ENCODE data around the gene FBRSL1. TPM values are rescaled to one million over a fixed set of nuclear protein-coding genes. Genes with fewer than 3 reads are reported as not detected.

FBRSL1 gene
- total RNA-seq, 1 donor from 2014 or later: 3.6 TPM

- no peak for DNase-seq (ENCODE audit: low read depth in 2 of 2)
Measured at GRCh38 chr12:132556216-132556615, 66.3 kb downstream of the FBRSL1 start.

GRCh38 chr12:132556801-132557200 is 66.8 kb downstream of the FBRSL1 start:
- no peak for DNase-seq (ENCODE audit: low read depth in 2 of 2)

- DNase-seq (ENCODE audit: low read depth in 2 of 2): no peak
Measured at GRCh38 chr12:132557291-132558015, 67.5 kb downstream of the FBRSL1 start.

GRCh38 chr12:132558042-132558856 is 68.3 kb downstream of the FBRSL1 start:
- DNase-seq (ENCODE audit: low read depth in 2 of 2): no peak

- no peak for DNase-seq (ENCODE audit: low read depth in 2 of 2)
Measured at GRCh38 chr12:132558861-132559623, 69.1 kb downstream of the FBRSL1 start.

GRCh38 chr12:132559652-132560363 is 69.9 kb downstream of the FBRSL1 start:
- DNase-seq (ENCODE audit: low read depth in 2 of 2): peak; percentile 68 to 71

GRCh38 chr12:132560364-132560613 is 70.3 kb downstream of the FBRSL1 start:
- DNase-seq (ENCODE audit: low read depth in 2 of 2): no peak

- DNase-seq (ENCODE audit: low read depth in 2 of 2): peak; percentile 69 to 83
Measured at GRCh38 chr12:132560614-132561426, 70.9 kb downstream of the FBRSL1 start.

Other genes with a start within 250 kb of the FBRSL1 start
- under 0.01 and 0.22 TPM in 2 replicates for gene GALNT9, start 160.6 kb upstream of the FBRSL1 start, total RNA-seq
- 1.3 and 2.2 TPM in 2 replicates for gene LRCOL1, start 120.4 kb downstream of the FBRSL1 start, total RNA-seq
- not detected in 2 replicates for gene P2RX2, start 128.6 kb downstream of the FBRSL1 start, total RNA-seq
- 16.1 and 27.4 TPM in 2 replicates for gene POLE, start 197.2 kb downstream of the FBRSL1 start, total RNA-seq
- 21.4 and 38.7 TPM in 2 replicates for gene PXMP2, start 197.4 kb downstream of the FBRSL1 start, total RNA-seq
- gene PGAM5, start 220.7 kb downstream of the FBRSL1 start, total RNA-seq: 32.3 and 33.9 TPM in 2 replicates

Measured in lung microvascular endothelial cell (primary cell).